Measurements from ENCODE around the gene AMIGO3.
"Not testable (repeated sequence)": the region's sequence is repeated elsewhere in the genome, so short reads cannot be mapped to it uniquely, and the experiment has no call there.

- TF ChIP-seq CBX3 (IDR thresholded peaks at IDR 0.05; ENCODE audit: low read depth); EGR1 (IDR thresholded peaks at IDR 0.05; ENCODE audit: low read depth); MAX (IDR thresholded peaks at IDR 0.05); CTCF (IDR thresholded peaks at IDR 0.05 in 2 of 3, conservative IDR thresholded peaks at IDR 0.05 in 1 of 3; ENCODE audit: borderline replicate concordance in 1 of 3, insufficient read depth in 1 of 3, low read depth in 2 of 3, low read length in 2 of 3); ELF1 (IDR thresholded peaks at IDR 0.05; ENCODE audit: borderline replicate concordance, low read depth); CEBPB (IDR thresholded peaks at IDR 0.05; ENCODE audit: low read depth); POLR2A (IDR thresholded peaks at IDR 0.05; ENCODE audit: borderline replicate concordance, extremely low read depth, insufficient read depth, insufficient read length); TCF7L2 (IDR thresholded peaks at IDR 0.05; ENCODE audit: borderline replicate concordance, extremely low read depth, insufficient read depth, insufficient read length): not testable (repeated sequence)
Measured at GRCh38 chr3:49687424-49687795, 32.1 kb downstream of the AMIGO3 start.

Data from HCT116 (cell line).